ENCODE data around the gene C21orf58. TPM values are rescaled to one million over a fixed set of nuclear protein-coding genes. Genes with fewer than 3 reads are reported as not detected.

C21orf58 gene
- total RNA-seq, 1 experiment from 2014 or later, result 35.1 TPM

- TF ChIP-seq, protein P1, sequence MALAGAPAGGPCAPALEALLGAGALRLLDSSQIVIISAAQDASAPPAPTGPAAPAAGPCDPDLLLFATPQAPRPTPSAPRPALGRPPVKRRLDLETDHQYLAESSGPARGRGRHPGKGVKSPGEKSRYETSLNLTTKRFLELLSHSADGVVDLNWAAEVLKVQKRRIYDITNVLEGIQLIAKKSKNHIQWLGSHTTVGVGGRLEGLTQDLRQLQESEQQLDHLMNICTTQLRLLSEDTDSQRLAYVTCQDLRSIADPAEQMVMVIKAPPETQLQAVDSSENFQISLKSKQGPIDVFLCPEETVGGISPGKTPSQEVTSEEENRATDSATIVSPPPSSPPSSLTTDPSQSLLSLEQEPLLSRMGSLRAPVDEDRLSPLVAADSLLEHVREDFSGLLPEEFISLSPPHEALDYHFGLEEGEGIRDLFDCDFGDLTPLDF (CRISPR knock-in tag; IDR thresholded peaks at IDR 0.05), result no peak
- TF ChIP-seq, protein P2, sequence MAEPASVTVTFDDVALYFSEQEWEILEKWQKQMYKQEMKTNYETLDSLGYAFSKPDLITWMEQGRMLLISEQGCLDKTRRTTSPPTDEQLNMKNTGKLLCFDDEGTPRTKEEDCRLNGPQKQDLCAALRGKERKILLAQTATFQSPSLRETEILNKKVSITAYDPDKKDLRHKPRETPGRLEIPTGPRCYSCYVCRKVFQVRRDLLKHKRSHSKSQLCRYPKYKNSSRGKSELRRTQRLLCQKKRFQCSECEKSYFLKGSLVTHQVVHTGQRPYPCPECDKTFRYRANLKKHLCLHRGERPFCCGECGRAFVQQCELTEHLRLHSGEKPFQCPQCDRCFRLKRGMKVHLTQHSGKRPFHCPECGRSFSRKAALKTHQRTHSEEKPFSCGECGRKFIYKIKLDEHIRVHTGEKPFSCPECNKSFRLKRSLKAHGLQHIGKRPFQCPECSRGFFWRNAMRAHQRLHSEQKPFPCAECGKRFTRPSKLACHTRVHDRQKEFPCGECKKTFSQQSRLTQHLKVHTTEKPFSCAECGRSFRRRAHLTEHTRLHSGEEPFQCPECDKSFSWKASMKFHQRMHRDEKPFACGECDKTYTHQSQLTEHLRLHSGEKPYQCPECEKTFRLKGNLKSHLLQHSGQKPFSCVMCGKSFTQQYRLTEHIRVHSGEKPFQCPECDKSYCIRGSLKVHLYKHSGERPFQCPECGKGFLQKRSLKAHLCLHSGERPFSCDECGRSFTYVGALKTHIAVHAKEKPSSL (CRISPR knock-in tag; conservative IDR thresholded peaks at IDR 0.05), result no peak
- TF ChIP-seq ZSCAN18 (CRISPR knock-in tag; IDR thresholded peaks at IDR 0.05) (no peak), NR2C2 (CRISPR knock-in tag; IDR thresholded peaks at IDR 0.05) (no peak), ZNF396 (CRISPR knock-in tag; IDR thresholded peaks at IDR 0.05; ENCODE audit: borderline replicate concordance) (no peak), IRF2 (CRISPR knock-in tag; IDR thresholded peaks at IDR 0.05; ENCODE audit: borderline replicate concordance, low read depth) (no peak), CDX4 (CRISPR knock-in tag; IDR thresholded peaks at IDR 0.05; ENCODE audit: borderline replicate concordance) (no peak), TEAD1 (CRISPR knock-in tag; IDR thresholded peaks at IDR 0.05) (no peak)
These were observed 70.0 kb downstream of the C21orf58 start (continued) for GRCh38 chr21:46253610-46254124.

GRCh38 chr21:46252840-46253239 lies 70.8 kb downstream of the C21orf58 start:
- H3K27me3 Mint-ChIP-seq (ENCODE audit: low read depth), result no peaks in the 10 kb centered on the region
- ChIA-PET POLR2A (no interaction called here), CTCF (interaction anchor here (1.2 kb wide), 1 partner anchor 110 kb away, joined by 3 read pairs; no protein-coding TSS in a partner anchor)
- H3K4me3 Mint-ChIP-seq, result no peak overlapping the region
- no peak overlapping the region for H3K27ac Mint-ChIP-seq
- no peak for DNase-seq (ENCODE audit: low spot score)
- ATAC-seq, result no peak
- H3K4me1 Mint-ChIP-seq, result no peaks in the 10 kb centered on the region
- H3K36me3 Mint-ChIP-seq, result peaks cover 80% of the 10 kb centered on the region
- no peak for TF ChIP-seq OVOL2 (CRISPR knock-in tag; IDR thresholded peaks at IDR 0.05; ENCODE audit: borderline replicate concordance)
- TF ChIP-seq, protein P3, sequence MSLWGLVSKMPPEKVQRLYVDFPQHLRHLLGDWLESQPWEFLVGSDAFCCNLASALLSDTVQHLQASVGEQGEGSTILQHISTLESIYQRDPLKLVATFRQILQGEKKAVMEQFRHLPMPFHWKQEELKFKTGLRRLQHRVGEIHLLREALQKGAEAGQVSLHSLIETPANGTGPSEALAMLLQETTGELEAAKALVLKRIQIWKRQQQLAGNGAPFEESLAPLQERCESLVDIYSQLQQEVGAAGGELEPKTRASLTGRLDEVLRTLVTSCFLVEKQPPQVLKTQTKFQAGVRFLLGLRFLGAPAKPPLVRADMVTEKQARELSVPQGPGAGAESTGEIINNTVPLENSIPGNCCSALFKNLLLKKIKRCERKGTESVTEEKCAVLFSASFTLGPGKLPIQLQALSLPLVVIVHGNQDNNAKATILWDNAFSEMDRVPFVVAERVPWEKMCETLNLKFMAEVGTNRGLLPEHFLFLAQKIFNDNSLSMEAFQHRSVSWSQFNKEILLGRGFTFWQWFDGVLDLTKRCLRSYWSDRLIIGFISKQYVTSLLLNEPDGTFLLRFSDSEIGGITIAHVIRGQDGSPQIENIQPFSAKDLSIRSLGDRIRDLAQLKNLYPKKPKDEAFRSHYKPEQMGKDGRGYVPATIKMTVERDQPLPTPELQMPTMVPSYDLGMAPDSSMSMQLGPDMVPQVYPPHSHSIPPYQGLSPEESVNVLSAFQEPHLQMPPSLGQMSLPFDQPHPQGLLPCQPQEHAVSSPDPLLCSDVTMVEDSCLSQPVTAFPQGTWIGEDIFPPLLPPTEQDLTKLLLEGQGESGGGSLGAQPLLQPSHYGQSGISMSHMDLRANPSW (CRISPR knock-in tag; conservative IDR thresholded peaks at IDR 0.05; ENCODE audit: low read depth), result no peak
- TF ChIP-seq RORB (CRISPR knock-in tag; IDR thresholded peaks at IDR 0.05), result no peak
- H3K9me3 Mint-ChIP-seq, result no peaks in the 10 kb centered on the region

Other genes with a start within 250 kb of the C21orf58 start
- 111 to 138 TPM (median 138 TPM) in 3 replicates for gene COL6A2, start 225.8 kb downstream of the C21orf58 start, total RNA-seq (2021)
- 6.1 to 9.6 TPM (median 9.5 TPM) in 3 replicates for gene FTCD, start 168.3 kb downstream of the C21orf58 start, total RNA-seq (2021)
- gene SPATC1L, start 139.4 kb downstream of the C21orf58 start, total RNA-seq (2021), result 56.5 to 61.7 TPM (median 57.6 TPM) in 3 replicates
- gene LSS, start 95.1 kb downstream of the C21orf58 start, total RNA-seq (2021), result 79.9 to 101 TPM (median 92.6 TPM) in 3 replicates
- 136 to 167 TPM (median 136 TPM) in 3 replicates for gene MCM3AP, start 38.3 kb downstream of the C21orf58 start, total RNA-seq (2021)
- gene YBEY, start 37.5 kb downstream of the C21orf58 start, total RNA-seq (2021), result 24.6 to 29.2 TPM (median 27.4 TPM) in 3 replicates
- 40.6 to 46.4 TPM (median 41.0 TPM) in 3 replicates for gene PCNT, start 286 bp upstream of the C21orf58 start, total RNA-seq (2021)
- 36.7 to 39.4 TPM (median 38.8 TPM) in 3 replicates for gene DIP2A, start 135.0 kb upstream of the C21orf58 start, total RNA-seq (2021)